Stimulated activated CD8-positive, alpha-beta memory T cell treated with anti-CD3 and anti-CD28 coated beads, Interleukin-7, amount 100 ng/mL, for 1 hour (primary cell): Measurements from ENCODE around the gene PRAF2.

Experiments
- DNase-seq, 2 donors: peaks; one replicate each; pipeline ENCODE4 v3.0.0-alpha.2; 2020; ENCODE audit warnings: low read depth in 2 of 2

Gene PRAF2

GRCh38 chrX:49042581-49043219, 31.1 kb downstream of the PRAF2 start:
- DNase-seq: no peak

DNA sequence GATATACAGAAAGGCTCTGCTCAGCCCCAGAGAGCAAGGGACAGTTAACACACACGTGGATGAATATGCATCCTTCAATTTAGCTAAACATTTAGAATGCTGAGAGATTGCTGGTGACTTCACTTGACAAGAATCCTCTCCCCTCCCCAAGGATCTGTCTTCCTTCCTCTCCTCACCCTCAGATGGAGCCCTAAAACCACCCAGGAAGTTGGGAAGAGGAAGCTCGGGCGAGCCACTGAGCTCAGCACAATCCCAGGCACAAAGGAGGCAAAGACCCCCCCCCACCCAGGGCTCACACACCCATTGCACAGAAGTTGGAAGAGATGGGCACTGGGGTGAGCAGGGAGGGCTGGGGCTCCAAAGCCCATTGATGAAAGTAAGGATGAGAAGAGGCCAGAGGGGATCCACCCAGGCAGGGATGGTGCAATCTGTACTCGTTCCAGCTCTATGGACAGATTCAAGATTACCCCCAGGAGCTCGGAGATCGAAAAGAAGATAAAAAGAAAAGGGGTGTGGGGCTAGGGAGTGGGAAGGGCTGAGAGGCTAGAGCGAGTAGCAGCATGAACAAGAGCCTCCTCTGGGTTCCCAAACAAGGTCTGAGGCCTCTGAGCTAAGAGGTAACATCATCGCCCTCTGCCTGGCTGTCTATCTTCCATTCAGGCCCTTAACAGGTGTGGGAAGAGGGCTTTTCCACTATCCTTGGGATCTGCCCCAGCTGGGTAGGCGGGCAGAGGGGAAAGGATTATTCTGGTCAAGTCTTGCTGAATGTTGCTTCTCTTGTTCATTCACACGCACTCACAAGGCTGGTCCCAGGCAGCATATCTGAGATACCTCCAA, 31.8 kb downstream of the PRAF2 start:
- no peak for DNase-seq

DNA sequence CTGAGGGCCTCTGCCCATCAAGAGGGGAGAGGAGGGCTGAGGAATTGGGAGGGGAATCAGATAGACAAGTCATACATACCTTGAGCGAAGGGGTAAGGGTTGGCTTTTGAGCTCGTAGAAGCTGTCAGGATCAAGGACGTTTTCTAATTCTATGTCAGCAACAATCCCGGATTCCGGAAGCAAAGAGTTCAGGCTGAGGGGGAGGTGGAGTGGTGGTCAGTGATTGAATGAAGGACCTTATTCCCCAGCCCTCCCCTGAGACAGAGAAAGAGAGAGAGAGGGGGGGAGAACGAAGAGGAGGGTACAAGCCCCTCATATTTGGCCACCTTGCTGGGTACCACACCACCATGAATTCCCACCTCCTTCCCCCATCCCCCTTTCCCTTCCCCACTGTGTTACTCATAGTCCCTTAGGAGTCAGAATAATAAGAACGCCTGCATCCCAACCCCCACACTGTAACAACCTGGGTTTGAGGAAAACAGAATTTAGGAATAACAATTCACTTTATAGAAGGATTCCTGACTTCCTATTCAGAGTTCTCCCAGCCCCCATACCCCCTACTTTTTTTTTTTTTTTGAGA, 33.3 kb downstream of the PRAF2 start:
- no peak for DNase-seq

- DNase-seq: no peak
Observed at GRCh38 chrX:49039598-49040375, 34.0 kb downstream of the PRAF2 start.

DNA sequence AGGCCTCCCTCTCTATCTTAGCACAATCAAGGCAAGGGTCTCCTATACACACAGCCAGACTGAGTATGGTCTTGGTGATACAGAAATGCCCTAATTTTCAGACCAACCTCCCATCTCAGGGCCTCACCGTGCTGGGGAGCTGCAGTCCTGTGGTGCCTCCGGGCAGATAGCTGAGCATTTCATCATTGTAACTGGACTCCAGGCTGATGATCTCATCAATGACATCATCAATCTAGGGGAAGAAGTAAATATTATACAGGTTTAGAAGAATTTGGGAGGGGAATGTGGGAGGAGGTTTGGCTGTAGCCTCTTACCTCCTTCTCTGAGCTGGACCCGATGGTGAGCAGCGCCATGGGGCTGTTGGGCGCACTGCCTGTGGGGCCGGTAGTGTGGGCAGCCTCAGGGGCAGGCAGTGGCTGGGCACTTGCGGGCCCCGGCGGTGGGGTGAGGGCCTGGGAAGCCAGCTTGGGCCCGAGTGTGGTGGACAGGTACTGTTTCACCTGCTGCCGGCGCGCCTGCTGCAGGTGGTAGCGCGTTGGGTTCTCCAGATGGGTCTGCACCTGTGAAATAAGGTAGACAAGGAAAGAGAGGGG, 35.8 kb downstream of the PRAF2 start:
- DNase-seq: no peak

DNA sequence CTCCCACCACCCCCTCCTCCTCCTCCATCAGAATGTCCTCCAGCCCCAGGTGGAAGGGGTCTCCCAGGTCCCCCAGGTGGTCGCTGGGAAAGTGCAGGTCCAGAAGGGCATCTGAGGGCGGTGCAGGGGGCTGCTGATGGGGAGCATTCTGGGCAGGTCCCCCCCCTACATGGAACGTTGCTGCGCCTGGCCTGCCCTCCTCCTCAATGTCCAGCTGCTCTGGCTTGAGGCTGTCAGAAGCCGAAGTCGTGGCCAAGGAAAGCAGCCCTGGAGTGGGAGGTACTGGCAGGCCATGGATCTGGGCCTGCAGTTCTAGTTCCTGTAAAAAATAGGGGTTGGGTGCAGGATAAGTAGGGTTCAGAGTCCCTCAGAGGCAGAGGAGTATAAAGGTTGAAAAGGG, 43.5 kb downstream of the PRAF2 start:
- DNase-seq: no peak

DNA sequence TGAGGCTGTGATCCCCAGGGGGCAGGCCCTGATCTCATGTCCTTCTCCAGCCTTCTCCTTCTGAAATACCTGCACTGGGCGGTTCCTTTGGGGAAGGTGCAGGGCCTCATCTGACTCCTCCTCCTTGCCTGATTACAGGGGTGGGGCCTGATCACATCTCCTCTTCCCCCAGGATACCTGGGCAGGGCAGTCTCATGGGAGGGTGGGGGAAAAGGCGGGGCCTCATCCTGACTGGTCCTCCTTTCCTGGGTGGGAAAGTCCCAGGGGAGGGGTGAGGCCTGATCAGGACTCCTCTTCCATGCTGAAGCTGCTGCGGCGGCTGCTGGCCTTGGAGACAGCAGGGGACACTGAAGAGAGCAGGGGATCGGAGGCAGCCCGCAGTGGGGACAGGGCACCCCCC, 43.9 kb downstream of the PRAF2 start:
- DNase-seq: no peak
